GM18909 (cell line): Measurements from ENCODE around the gene KCNB1.

Source experiments
- ATAC-seq: cut with Tn5 transposase; IDR thresholded peaks from one replicate; pipeline ENCODE4 v1.9.1; 2021; ENCODE audit warnings: mild to moderate bottlenecking; ENCODE audit not compliant: unreplicated experiment, poor library complexity

The KCNB1 gene

GRCh38 chr20:49482621-49483017, at the start of gene KCNB1:
Gene KCNB1 (minus strand): TSS chr20:49482668. CDS start chr20:49482480, 188 bp downstream.
- ATAC-seq, result no peak

- ATAC-seq, result no peak
Measured at GRCh38 chr20:49529470-49529869, 47.0 kb upstream of the KCNB1 start.

DNA sequence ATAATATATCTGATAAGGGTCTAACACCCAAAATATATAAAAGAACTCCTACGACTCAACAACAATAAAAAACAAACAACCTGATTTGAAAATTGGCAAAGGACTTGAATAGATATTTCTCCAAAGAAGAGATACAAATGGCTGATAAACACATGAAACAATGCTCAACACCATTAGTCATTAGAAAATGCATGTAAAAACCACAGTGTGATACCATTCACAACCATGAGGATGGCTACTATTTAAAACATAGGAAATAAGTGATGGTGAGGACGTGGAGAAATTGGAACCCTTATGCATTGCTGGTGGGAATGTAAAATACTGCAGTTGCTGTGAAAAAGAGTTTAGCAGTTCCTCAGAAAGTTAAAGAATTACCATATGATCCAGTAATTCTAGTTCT, 44.1 kb upstream of the KCNB1 start:
- no peak for ATAC-seq

DNA sequence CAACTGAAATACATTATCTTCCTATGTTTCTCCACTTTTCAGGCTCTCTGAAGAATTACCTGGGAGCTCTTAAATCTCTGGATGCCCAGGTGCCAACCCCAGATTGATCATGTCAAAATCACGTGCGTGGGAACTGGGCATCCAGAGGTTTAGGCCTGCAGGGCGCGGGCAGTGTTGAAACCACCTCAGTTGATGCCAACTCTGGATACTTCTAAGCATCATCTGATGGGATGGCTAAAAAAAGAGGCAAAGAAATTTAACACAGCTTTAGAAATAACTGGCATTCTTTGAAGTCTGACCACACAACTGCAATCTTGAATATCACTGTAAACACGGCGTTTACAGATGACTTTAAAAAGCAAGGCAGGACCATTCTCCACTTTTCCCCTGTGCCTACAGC, 43.6 kb upstream of the KCNB1 start:
- ATAC-seq, result no peak

GRCh38 chr20:49523767-49524360, 41.4 kb upstream of the KCNB1 start:
- ATAC-seq, result no peak

GRCh38 chr20:49521356-49521755, 38.9 kb upstream of the KCNB1 start:
- ATAC-seq, result no peak

- ATAC-seq, result no peak
Measured at GRCh38 chr20:49519777-49520359, 37.4 kb upstream of the KCNB1 start.

- ATAC-seq, result no peak
Measured at GRCh38 chr20:49519212-49519712, 36.8 kb upstream of the KCNB1 start.

- ATAC-seq, result no peak
Measured at GRCh38 chr20:49518576-49518975, 36.1 kb upstream of the KCNB1 start.

- no peak for ATAC-seq
Measured at GRCh38 chr20:49517805-49518100, 35.3 kb upstream of the KCNB1 start.

DNA sequence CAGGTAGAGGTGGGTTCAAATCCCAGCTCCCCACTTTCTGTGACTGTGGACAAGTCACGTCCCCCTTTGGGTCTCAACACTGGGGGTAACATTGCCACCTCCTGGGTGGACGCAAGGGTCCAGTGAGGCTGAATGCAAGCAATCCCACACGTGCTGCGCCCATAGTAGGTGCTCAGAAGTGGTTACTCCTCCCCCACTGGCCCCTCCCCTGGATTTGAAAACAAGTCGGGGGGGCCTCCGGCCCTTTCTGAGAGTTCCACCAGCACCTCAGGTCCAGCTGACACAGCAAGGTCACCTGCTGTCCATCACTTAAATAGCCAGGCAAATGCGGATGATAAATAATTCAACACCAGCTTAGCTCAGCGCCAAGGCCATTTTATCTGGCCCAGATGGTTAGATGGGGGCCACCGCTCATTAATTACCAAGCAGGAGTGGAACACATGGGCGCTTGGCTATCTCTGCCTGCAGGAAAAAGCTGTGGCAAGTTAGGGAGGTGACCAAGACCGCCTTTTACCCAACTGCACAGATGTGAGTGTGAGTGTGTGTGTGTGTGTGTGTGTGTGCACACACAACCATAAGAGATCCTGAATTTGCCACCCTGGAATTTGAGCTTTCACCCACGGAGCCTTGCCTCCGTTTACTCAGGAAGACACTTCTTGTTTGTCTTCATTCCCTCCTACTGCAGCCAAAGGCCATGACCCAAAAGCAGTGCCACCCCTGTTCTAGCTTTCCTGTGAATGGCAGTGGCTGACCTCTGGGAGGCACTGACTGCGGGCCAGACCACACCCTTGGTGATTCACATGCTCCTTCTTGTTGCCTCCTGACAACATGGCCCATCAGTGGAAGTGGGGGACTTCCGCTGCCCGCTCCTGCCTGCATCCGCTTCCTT, 34.7 kb upstream of the KCNB1 start:
- no peak for ATAC-seq

DNA sequence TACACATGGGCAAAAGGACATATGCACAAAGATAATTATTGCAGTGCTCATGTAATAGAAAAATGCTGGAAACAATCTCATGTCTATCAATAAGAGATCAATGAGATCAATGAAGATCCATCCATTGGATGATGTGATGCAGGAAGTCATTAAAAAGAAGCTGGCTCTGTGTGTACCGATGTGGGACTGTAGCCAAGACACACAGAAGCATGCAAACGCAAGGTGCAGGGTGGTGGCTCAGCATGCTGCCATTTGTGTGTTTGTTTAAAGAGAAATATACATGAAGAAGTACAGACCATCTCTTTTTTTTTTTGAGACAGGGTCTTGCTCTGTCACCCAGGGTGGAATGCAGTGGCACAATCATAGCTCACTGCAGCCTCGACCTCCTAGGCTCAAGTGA, 33.1 kb upstream of the KCNB1 start:
- ATAC-seq, result no peak

DNA sequence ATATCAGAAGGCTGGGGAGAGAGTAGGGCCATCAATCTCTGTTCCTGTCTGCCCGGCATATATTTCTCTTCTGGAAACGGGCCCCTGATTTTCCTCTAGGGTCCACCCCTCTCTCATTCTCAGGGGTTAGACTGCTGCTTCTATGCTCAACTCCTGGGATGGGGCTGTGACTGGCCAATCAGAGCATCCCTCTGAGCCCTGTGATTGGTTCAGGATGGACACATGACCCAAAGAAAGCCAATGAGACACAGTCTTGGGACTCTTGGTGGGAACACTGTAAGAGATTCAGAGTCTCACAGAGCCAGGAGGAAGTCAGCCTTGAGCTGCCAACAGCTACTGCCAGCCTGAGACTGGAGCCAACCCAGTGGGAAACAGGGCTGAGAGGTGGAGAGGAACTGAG, 31.0 kb upstream of the KCNB1 start:
- ATAC-seq, result no peak

- ATAC-seq, result no peak
Measured at GRCh38 chr20:49513009-49513408, 30.5 kb upstream of the KCNB1 start.

- ATAC-seq, result no peak
Measured at GRCh38 chr20:49511788-49512525, 29.5 kb upstream of the KCNB1 start.

DNA sequence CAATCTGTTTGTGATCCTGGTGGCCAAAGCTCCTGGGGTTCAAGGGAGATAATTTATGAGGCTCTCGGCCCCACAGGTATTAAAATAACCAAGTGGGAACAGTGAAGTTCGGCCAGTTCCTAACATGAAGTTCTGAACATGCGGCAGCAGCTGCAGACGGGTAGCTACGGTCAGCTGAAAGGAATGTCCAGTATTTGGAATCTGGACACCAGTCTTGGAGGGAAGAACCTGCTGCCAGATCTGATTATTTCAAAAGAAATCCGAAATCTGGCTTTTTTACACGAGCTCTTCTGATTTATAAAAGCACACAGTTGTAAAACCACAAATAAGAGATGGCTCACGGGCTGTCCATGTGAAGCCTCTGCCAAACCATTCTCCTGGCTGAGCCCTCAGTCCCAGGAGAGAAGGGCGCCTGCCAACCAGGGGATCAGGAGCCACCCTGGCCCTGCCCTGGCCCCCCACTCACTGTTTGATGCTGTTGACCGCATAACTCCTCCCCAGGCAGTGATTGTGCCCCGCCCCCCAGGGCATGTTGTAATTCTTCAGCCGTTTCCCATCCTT, 28.2 kb upstream of the KCNB1 start:
- ATAC-seq, result no peak

DNA sequence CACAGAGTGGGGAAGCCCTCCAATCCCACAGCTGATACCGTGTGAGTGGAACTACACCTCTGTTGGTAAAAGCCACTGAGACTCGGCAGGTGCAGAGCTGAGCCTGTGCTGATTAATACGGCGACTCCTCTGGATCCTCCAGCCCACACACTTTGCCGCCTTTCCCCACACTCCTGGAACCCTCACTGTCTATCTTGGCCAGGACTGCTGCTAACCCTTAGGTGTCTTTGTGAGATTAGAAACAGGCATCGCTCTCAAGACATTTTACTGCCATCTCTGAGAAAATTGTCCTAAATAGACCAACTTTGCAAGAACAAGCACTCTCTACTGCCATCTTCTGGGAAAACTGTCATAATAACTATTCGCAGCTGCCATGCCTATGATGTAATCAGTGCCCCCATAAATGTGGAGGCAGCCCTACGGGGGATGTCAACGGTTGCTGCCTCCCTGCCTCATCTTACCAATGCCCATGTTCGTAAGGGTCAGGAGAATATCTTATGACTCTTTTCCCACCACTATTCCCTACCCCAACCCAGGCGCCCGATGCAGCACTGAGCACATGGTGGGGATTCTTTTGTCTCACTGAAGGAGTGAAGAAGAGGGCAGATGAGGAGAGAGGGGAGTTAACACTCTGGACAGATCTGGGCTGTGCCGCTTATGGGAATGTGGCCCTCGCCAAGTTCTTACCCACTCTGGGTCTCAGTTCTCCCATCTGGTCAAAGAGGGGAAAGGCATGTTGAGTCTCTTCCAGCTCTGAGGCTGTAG, 26.1 kb upstream of the KCNB1 start:
- no peak for ATAC-seq

DNA sequence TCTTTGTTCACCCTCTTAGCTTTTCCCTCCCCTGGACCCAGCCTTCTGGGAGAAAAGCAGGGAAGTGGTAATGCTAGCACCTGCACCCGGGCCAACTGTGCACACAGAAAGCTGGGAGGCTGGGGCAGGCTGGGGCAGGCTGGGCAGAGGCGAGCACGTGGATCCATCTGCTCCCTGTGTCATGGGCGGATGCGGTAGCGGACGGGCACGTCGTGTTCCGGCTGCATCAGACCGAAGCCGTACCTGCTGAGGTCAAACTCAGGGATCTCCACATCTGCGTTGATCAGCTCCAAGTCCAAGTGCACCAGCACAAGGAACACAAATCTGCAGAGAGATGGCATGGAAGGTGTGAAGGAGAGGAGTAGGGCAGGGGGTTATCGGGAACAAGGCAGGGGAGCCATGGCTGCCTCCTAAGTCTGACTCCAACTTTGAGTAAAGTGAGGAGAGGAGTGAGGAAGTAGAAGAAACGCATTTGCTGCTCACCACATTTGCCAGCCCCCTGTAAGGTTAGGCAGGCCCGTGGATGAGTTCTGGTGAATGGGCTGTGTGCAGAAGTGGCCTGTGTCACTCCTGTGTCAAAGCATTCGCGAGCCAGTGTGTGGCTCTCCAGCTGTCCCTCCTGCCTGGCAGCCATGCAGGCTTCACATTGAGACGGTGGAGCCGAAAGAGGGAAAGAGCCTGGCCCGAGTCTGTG, 25.4 kb upstream of the KCNB1 start:
- ATAC-seq, result no peak

- ATAC-seq, result no peak
Measured at GRCh38 chr20:49505518-49505917, 23.1 kb upstream of the KCNB1 start.
